Gastrocnemius medialis (tissue), 4 donors: ENCODE data around the gene SLC22A17.

Experiments used
- CTCF ChIP-seq, 5 experiments: fragments of 450-650 bp in 3 of 5; fragments of 200-600 bp in 2 of 5; sonication (generic) in 2 of 5; IDR thresholded peaks in 4 of 5; conservative IDR thresholded peaks in 1 of 5; 1 replicate in 4 of 5; 2 replicates in 1 of 5; pipeline ENCODE4 v1.5.1; 2016 to 2019; ENCODE audit warnings: antibody characterized with exemption in 5 of 5, mild to moderate bottlenecking in 3 of 5, moderate library complexity in 3 of 5
- POLR2A ChIP-seq, 2 donors: fragments of 450-650 bp; IDR thresholded peaks; one replicate each; pipeline ENCODE4 v1.6.1; 2017; ENCODE audit warnings: antibody characterized with exemption in 2 of 2, mild to moderate bottlenecking in 2 of 2, moderate library complexity in 2 of 2

GRCh38 chr14:23372509-23372908 lies 19.8 kb upstream of the SLC22A17 start, which contains the start of gene IL25:
- TF ChIP-seq CTCF (IDR thresholded peaks at IDR 0.05 in 4 of 5, conservative IDR thresholded peaks at IDR 0.05 in 1 of 5), result no peak
- TF ChIP-seq POLR2A (IDR thresholded peaks at IDR 0.05), result no peak
